LNCAP (cell line): Measurements from ENCODE around the gene FURIN.

Experiments
- CTCF ChIP-seq: fragments of 450-650 bp; IDR thresholded peaks from 2 replicates; pipeline ENCODE4 v1.5.1; 2017; ENCODE audit warnings: mild to moderate bottlenecking

The FURIN gene

DNA sequence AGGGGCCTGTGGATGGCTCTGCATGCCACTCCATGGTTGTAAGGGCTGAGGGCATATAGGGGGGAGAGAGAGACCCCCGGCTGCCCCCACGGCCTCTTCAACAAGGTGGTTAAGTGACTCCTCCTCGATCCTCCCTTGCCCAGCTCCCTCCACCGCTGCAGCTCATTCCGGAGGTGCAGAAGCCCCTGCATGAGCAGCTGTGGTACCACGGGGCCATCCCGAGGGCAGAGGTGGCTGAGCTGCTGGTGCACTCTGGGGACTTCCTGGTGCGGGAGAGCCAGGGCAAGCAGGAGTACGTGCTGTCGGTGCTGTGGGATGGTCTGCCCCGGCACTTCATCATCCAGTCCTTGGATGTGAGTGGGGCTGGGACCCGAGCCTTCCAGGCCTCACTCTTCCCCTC is 22.5 kb downstream of the FURIN start:
- TF ChIP-seq CTCF = no peak

DNA sequence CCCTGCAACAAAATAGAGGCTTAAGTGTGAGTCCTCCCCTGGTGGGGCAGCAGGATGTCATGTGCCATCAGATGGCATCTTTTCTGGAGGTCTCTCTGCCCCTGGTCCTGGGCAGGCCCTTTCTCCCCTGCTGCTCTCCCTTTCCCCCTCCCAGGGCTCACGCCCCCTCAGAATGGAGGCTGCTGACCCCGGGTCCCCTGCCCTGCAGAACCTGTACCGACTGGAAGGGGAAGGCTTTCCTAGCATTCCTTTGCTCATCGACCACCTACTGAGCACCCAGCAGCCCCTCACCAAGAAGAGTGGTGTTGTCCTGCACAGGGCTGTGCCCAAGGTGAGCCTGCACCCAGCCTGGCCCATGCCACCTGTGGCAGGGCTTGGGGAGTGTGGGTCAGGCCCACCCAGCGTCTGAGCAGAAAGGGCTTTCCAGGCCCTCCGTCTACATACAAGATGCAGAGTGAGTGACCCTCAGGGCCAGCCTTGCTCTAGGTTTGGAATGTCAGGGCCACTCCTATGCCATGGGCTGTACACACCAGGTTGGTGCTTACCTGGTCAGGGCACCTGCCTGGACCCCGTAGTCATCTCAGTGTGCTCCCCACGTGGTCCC is 23.1 kb downstream of the FURIN start:
- no peak for TF ChIP-seq CTCF

DNA sequence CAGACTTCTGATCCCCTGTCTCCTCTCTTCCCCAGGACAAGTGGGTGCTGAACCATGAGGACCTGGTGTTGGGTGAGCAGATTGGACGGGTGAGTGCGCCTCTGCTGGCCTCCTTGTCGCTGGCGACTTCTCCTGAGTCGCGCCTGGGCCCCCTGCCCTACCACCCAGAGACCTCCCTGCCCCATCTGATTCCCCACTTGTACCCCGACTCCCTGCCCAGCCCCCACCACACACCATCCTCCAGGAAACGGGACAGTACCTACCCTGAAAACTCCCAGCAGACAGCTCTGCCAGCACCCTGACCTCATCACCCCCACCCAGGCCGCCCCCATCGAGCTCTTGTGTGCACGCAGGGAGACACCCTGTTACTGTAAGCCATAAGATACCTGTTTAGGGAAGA is 23.6 kb downstream of the FURIN start:
- TF ChIP-seq CTCF = no peak

- no peak for TF ChIP-seq CTCF
Observed at GRCh38 chr15:90892498-90893174, 24.2 kb downstream of the FURIN start.

DNA sequence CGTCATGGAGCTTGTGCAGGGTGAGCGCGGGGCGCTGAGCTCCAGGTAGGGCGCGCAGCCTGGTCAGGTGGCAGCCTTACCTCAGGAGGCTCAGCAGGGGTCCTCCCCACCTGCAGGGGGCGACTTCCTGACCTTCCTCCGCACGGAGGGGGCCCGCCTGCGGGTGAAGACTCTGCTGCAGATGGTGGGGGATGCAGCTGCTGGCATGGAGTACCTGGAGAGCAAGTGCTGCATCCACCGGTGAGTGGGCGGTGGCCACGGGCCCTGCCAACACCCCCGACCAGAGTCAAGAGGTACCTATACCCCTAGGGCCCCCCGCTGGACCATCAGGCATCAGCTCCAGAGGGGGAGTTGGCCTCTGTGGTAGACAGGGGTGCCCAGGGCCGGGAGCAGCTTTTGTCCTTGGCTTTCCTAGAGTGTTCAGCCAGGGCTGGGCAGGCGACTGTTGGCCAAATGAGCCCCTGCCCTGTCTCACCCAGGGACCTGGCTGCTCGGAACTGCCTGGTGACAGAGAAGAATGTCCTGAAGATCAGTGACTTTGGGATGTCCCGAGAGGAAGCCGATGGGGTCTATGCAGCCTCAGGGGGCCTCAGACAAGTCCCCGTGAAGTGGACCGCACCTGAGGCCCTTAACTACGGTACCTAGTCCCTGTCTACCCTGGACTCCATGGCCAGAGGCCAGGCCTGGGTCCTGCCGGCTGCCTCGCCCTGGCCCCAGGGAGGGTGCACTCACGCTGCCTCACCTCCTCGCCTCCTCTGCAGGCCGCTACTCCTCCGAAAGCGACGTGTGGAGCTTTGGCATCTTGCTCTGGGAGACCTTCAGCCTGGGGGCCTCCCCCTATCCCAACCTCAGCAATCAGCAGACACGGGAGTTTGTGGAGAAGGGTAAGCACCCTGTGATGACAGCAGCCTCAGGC is 25.0 kb downstream of the FURIN start:
- TF ChIP-seq CTCF = no peak; the same call in 1 of the 2 replicates

DNA sequence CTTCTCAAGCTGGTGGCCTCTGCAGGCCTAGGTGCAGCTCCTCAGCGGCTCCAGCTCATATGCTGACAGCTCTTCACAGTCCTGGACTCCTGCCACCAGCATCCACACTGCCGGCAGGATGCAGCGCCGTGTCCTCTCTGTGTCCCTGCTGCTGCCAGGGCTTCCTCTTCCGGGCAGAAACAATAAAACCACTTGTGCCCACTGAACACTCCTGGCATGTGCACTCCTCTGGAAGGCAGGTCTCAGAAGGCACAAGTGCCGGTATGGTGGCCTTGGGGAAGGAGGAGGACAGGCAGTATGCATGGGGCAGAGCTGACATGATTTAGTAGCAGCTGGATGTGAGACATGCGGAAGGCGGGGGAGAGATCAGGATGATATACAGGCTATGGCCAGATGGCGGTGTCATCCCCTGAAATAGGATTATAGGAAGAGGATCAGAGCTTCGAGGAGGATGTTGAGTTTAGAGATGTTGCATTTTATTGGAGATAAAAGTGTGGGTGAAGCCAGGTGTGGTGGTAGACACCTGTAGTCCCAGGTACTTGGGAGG is 27.3 kb downstream of the FURIN start:
- no peak for TF ChIP-seq CTCF

DNA sequence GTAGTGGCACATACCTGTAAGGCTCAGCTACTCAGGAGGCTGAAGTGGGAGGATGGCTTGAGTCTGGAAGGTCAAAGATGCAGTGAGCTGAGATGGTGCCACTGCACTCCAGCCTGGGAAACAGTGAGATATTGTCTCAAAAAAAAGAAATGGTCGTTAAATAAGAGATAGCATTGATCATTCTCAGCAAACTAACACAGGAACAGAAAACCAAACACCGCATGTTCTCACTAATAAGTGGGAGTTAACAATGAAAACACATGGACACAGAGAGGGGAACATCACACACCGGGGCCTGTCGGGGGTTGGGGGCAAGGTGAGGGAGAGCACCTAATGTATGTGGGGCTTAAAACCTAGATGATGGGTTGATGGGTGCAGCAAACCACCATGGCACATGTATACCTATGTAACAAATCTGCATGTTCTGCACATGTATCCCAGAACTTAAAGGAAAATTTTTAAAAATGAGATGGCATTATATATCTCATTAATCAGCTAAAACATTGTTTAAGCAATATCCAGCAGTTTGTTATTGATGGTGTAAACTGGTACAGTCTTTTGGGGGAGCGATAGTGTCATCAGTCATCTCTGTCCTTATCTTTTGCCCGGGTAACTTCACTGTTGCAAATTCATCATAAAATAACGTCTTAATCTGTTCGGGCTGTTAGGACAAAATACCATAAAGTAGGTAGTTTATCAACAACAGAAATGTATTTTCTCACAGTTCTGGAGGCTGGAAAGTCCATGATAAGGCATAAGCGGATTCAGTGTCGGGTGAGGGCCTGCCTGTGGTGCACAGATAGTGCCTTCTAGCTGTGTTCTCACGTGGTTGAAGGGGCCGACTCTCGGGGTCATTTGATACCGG is 33.0 kb downstream of the FURIN start:
- no peak for TF ChIP-seq CTCF
